Right renal cortex interstitium (tissue), 3 donors: ENCODE results near the gene SAMD11. TPM values are rescaled to one million over a fixed set of nuclear protein-coding genes. Genes with fewer than 3 reads are reported as not detected.

ENCODE experiments used
- DNase-seq, 3 donors: peaks; one replicate each; pipeline ENCODE4 v3.0.0-alpha.2; 2013; ENCODE audit warnings: low read depth in 3 of 3, low spot score in 2 of 3
- polyA plus RNA-seq, 3 donors: library from polyadenylated mRNA; unstranded; fragments of 120-200 nt; gene quantifications; one replicate each; pipeline ENCODE4 v1.2.1, GENCODE V29; 2013; ENCODE audit not compliant: insufficient read length in 3 of 3

Gene SAMD11
- polyA plus RNA-seq, 3 donors, result 39.9 to 43.0 (median 42.7) TPM

DNA sequence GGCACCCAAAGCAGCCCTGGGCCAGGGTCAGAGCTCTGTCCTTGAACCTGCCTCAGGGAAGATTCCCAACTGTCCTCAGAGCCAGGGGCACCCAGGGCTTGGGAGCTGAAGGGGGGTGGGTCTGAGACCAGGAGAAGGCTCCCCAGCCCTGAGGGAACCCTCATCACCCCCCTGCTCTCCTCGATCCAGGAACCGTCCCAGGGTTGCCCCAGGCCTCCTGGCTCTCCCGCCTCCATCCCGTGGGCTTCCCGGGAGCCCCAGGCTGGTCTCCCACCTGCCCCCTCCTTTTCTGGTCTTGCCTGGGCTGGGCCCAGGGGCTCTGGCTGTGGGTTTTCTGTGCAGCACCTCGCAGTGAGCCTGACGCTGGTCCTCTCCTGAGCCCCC is 6.7 kb upstream of the SAMD11 start:
- DNase-seq, result no peak

DNA sequence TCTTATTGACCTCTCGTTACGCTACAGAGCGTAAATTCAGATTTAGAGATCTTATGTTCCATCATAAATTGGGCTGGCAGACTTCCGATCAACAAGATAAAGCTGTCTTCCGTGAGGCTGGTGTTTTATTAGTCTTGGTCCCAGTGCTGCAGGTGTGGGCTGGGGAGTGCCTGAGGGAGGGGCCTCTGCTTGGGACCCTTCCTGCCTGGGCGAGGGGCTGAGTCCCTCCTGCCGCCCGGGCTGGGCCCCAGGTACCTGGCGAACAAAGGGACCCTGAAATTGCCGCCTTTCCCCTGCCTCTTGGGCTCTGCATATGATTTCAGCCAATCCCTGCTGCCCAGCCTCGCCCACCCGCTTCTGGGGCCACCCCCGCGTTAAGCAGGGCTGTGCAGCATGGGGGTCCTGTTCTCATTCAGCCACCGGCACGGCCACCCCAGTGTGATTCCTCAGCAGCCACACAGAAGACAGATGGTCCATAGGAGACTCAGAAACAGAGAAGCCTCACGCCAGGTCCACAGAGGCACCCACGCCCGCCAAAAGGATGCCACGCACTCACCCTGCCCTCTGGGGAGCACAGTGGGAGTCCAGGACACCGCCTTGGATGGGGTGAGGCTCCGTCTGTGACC is 6.1 kb upstream of the SAMD11 start:
- no peak for DNase-seq

DNA sequence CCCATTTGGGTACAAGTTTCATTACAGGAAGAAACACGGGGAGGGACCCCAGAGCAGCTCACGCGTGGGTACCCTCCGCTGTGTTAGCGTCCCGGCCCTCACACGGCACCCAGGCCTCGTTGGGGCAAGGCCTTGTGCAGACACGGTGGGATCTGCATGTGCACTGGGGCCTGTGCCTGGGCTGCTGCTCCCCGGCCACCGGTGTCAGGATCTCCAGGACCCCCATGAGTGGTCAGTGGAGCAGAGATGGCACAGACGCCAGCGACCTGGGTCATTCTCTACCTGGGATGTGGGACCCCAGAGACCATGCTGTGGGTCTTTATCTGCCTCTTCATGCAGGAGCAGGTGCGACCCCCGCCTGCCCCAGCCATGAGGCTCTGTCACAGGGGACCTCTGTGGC is 5.4 kb upstream of the SAMD11 start:
- DNase-seq, result no peak

DNA sequence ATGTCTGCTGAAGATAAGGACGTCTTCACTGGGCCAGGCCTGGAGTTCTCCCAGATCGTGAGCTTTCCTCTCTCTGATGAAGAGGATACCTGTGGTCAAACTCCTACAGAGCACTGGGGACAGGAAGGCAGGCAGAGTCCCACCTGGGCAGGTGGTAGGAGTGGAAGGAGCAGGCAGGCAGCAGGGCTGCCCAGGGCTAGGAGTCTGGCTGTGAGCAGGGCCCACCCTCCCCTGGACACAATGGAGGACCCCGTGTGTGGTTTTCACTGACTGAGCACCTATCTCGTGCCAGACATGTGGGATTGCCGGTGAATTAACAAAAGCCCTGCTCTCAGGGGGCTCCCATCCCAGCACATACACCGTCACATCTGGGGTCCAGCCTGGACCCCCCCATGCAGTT is 4.9 kb upstream of the SAMD11 start:
- no peak for DNase-seq

DNA sequence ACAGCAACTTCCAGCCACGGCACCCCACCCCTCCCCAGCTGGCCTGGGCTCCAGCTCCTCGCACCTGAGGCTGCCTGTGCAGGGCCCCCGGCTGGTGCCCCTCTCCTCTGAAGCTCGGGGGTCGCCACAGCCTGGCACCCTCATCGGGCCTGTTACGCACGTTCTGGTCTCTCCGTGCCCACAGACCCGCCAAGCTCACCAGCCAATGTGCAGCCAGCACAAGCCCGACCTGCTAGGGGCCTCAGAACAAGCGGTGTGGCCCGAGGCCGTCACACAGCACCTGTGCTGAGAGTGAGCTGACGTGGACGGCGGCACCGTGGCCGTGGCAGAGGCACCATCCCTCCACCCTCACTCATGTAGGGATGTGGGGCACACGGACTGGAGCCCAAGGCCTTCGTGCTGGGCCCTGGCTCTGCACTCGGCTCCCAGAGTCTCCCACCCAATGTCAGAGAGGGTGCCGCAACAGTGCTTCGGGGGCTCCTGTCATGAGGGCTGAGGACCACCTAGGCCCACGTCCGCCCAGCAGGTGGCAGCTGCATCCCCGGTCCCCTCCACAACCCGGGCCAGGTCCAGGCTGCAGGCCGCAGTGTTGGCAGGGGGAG is 4.4 kb upstream of the SAMD11 start:
- DNase-seq, result no peak

DNA sequence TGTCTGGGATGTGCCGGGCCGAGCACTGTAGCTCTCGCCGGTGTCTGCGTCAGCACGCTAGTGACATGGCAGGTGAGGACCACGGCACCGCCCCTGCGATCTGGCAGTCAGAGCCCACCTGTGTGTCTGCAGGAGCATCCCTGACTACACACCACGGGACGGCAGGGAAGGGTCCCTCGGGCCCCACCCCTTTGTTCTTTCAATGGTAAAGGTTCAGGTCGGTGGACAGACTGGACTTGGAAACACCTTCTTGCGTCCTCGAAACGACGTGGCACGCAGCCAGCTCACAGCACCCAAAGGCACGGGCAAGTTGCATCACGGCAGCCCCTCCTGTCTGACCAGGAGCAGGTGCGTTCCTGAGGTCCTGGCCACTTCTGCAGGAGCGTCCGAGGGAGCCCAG is 3.7 kb upstream of the SAMD11 start:
- no peak for DNase-seq

DNA sequence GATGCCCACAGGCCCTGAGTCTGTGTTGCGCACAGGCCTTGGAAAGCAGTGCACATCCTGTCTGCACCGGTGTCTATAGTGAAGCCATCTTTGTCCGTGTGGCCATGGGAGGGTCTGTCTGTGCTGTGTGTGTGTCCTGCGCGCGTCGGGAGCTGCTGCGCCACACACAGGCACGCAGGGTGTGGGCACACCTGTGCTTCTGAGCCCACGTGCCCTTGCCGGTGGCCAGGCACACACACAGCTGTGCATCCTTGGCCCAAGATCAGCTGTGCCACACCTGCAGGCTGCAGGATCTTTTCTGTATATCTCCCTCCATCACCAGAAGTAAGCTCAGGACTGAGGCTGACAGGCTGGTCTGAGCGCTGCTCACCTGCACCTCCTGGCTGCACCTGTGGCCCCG is 3.2 kb upstream of the SAMD11 start:
- no peak for DNase-seq

DNA sequence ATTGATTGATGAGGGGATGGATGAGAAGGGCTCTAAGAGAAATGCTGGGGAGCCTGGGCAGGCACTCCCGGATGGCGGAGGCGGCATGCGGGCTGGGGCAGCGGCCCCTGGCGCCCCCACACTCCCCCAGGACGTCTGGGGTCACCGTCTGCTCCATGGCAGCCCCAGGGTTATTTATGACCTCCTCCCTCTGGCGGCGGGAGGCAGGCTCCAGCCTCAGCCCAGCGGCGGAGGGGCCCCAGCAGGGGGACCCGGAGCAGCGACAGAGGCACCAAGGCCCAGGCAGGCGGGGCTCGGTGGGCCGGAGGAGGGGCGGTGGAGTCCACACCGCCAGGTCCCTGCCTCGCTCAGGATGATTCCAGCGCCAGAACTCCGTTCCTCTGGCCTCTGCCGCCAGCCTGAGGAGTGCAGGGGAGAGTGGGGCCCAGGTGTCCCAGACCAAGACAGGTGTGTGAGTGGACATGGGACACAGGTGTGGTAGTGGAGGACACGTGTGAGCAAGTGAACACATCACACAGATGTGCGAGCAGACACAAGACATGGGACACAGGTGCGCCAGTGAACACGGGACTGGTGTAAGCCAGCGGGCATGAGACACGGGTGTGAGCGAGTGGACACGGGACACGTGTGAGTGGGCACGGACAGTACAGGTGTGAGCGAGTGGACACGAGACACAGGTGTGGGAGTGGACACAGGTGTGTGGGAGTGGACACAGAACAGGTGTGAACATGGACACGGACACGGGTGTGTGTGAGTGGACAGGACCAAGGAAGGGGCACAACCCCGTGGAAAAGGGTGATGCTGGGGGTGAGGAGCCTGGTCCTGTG is 2.5 kb upstream of the SAMD11 start:
- DNase-seq, result peak in 1 of 3 donors; percentile 88

DNA sequence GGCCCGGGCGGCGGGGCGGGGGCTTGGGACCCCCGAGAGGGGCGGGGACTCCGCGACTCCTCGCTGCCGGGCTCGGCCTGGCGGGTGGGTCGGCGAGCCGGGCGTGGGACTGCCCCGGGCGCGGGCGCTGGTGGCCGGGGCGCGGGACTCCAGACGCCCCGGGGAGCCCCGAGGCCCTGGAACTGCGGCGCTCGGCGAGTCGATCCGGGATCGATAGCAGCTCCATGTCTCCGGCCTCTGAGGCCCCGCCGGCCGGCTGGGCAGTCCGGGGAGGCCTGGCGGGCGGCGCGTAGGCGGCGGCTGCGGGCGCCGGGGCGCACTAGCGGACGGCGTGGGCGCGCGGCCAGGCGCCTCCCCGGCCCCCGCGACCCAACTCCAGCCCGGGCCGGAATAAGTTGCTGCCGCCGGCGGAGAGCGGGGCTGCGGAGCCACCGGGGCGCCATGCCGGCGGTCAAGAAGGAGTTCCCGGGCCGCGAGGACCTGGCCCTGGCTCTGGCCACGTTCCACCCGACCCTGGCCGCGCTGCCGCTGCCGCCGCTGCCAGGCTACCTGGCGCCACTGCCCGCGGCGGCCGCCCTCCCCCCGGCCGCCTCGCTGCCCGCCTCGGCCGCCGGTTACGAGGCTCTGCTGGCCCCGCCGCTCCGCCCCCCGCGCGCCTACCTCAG is 400 bp downstream of the SAMD11 start:
- no peak for DNase-seq

DNA sequence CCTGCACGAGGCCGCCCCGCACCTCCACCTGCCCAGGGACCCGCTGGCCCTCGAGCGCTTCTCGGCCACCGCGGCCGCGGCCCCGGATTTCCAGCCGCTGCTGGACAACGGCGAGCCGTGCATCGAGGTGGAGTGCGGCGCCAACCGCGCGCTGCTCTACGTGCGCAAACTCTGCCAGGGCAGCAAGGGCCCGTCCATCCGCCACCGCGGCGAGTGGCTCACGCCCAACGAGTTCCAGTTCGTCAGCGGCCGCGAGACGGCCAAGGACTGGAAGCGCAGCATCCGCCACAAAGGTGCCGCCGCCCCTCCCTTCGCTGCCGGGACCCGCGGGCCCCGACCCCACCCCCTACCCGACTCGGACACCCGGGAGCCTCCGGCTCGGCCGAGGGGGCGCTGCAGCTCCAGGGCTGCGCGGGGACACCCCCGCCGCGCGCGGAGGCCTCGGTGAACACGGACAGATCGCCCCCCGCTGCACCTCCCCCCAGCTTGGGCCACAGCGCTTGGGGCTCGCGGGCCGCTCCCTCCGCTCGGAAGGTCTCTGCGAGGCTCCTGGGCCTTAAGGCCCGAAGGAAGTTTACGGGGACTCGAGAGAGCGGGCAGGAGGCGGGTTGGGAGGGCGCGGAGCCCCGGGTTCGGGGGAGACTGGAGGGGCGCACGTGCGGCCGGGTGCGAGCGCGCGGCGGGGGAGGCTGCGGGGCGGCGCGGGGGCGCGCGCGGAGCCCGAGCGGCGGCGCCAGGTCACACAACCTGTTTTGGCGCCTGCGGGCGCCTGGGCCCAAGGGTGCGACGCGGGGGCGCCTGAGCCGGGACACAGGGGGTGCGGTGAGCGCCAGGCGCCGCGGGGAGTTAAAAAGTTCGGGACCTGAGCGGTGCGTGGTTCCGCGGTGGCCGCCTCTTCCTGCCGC is 1.2 kb downstream of the SAMD11 start:
- DNase-seq, result no peak

DNA sequence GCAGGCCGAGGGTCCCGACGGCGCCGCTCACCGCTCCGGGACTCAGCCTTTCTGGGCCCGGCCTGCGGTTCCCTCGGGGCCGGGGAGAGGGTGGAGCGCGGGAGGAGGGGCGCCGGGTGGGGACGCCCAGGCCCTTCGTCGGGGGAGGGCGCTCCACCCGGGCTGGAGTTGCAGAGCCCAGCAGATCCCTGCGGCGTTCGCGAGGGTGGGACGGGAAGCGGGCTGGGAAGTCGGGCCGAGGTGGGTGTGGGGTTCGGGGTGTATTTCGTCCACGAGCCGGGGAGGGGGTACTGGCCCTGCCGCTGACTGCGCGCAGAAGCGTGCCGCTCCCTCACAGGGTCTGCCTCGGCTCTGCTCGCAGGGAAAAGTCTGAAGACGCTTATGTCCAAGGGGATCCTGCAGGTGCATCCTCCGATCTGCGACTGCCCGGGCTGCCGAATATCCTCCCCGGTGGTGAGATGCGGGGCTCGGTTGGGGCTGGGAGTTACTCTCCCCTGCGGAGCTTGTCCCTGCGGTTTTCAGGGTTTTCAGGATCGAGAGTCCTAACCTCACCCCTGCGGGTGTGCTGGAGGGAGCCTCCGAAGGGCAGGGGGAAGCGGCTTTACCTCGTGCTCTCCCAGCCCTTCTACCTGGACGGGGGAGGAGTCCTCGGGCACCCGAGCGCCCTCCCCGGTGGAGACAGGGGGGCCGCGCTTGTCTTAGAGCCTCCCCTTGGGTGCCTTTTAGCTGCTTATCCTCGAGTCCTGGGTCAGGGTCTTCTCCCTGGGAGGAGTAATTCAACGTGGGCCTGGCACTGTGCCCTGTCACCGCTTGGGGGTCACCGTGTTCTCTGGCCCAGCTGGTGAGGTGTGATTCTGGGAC is 2.1 kb downstream of the SAMD11 start:
- no peak for DNase-seq

DNA sequence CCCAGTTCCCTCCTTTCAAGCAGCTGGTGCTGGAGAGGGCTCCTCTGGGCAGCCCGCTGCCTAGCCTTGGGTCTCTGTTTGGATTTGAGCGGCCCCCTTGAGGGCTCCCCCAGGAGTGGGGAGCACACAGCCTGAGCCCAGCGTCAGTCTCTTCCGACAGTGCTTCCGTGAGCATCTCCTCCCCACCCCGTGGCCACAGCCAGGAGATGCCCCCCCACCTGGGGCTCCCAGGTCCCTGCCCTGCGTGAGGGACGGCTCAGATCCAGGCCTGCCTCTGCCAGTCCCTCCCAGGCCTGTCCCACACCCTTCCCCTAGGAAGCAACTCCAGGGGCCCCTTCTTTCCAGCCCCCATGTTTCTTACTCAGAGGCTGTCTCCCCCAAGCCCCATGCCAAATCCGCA is 3.5 kb downstream of the SAMD11 start:
- no peak for DNase-seq

DNA sequence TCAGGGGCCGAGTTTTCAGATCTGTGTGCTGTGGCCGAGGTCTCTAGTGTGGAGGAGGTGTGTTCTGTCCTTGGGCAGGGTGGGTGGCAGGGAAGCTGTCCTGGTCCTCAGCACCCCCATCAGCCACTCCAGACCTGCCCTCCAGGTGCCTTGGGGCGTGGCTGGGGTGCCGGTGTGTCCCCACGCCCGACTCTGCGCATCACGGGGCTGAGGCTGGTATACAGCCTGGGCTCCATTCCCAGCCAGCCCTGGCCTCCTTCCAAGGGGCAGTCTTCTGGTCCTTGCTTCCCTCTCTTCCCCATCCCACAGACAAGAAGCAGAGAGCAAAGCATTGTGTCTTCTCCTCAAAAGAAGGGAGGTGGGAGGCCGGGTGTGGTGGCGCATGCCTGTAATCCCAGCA is 4.0 kb downstream of the SAMD11 start:
- DNase-seq, result no peak

DNA sequence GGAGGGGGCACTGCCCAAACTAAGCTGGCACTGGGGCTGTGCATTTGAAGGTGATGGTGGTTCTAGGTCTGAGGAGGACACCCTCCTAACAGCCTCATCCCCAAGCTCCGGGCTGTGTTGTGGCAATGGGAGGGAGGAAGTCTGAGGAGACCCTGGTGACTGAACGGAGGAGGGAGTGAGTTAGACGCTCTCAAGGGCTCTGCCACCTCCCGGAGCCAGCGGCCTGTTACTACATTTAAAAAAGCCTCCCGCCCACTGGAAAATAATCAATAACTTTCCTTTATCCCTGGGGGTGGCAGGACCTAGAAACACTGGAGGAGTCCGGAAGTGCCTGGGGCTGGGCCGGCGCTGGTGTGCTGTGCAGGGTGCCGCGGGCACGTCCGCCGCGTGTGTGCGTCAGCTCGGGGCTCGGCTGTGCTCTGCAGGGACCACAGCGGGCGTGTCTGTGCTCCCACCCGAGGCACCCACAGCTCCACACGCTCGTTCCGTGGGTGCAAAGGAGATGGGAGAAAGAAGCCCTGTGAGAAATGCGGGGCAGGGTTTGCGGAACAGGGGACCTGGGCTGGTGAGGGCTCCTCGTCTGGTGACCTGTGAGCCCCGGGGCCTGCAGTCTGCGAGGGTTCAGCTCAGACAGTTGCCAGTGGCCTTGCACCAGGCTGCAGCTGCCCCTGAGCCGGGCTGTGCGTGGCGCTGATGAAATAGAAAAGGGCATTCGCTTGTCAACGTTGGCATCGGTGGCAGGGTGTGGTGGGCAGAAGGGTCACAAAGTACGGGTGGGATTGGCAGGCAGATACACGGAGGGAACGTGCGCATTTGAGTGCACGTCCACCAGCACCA is 5.3 kb downstream of the SAMD11 start:
- DNase-seq, result no peak

DNA sequence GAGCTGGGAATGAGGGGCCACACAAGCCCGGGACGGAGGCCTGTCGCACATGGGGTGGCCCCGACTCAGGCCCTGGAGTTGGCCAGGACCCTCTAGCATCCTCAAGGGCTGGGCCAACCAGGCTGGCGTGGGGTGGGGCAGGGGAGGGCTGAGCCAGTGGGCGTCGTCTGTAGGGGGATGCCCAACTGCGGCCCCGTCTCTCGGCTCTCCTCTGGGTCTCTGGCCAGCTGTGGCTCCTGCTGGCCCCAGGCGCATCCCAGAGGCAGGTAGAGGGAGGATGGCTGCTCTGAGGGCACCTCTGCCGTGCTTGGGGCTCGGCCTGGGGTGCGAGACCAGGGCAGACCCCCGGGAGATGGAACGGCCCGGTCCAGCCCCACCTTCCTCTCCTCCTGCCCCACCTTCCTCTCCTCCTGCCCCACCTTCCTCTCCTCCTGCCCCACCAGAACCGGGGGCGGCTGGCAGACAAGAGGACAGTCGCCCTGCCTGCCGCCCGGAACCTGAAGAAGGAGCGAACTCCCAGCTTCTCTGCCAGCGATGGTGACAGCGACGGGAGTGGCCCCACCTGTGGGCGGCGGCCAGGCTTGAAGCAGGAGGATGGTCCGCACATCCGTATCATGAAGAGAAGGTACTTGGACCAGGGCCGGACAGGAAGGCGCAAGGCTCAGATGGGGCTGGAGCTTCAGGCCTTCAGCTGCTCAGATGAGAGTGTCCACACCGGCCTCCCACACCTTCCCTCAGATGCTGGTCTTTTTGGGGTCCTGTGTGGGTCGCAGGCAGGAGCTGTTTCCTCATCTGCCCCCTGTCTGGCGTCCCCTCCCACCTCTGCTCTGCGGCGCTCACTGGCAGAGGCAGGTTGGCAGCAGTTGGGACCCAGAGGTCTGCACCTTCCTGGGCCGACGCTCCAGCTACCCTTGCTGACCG is 6.2 kb downstream of the SAMD11 start:
- DNase-seq, result no peak

DNA sequence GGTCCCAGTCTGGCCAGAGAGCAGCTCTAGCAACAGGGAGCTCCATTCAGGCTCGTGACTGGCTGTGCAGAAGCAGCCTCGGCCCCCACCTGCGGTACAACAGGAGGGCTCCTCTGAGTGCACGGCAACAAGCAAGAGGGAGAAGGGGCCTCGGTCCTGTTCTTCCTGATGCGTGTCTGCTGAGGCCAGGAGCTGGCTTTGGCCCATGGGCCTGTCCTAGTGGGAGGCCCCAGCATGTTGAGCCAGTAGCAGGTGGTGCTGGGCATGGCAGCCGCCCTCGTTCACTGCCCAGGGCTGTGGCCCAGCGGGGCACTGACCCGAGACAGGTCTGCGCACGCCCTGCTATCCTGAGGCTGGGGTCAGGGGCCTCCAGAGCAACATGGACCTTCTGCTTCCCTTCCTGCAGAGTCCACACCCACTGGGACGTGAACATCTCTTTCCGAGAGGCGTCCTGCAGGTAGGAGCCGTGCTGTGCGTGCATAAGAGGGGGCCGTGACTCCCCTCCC is 7.0 kb downstream of the SAMD11 start:
- DNase-seq, result no peak

DNA sequence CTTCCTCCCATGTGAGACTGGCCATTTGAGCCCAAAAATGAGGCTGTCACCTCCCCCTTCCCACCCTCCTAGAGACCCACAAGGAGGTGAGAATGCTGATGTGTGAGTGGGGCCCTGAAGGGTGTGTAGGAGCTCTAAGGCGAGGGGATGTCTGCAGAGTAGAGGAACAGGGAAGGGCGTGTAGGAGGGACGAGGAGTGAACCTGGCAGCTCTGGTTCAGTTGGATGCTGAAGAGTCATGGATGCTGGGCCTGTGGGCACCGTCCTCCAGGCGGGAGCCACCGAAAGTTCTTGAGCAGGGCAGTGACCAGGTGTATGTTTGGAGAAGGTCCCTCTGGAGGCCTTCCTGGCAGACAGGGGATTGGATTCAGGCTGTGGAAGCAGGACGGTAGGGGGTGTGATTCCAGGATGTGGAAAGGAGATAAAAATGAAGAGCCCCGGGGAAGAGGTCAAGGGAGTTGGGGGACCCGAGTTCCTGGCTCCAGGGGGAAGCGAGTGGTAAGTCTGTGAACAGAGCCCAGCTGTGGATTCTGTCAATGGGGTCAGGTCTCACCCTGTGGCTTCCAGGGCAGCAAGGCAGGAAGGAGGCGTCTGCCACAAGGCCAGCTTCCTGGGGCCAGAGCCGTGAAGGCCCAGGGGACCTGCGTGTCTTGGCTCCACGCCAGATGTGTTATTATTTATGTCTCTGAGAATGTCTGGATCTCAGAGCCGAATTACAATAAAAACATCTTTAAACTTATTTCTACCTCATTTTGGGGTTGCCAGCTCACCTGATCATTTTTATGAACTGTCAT is 7.9 kb downstream of the SAMD11 start:
- DNase-seq, result no peak
